Nucleus accumbens (tissue), 56 donors: Measurements from ENCODE around the gene SPTBN2.
A peak's percentile ranks its signal among the peaks of the same experiment; 100 is the strongest.
"Not testable (repeated sequence)": the region's sequence is repeated elsewhere in the genome, so short reads cannot be mapped to it uniquely, and the experiment has no call there.

ENCODE experiments used
- DNase-seq, 56 donors: peaks; one replicate each; lab custom pipeline; 2025; lab: John Stamatoyannopoulos, UW

Gene SPTBN2

DNA sequence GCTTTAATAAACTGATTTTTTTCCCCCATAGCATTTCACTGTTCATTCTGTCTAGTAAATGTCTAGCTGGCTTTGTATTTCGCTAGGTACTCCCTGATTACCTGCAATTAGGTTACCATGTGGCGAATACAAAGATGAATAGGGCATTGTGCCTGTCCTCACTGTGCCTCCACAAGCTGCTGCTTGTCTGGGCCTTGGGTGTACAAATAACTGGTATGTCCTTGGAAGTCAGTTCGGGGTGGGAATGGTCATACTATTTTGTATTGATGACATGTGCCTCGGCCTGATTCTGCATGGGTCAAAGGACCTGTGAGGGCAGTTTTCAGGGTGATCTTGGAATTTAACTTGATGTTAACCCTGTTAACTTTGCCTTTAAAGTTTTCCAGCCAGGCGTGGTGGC, 79.1 kb downstream of the SPTBN2 start:
- DNase-seq: no peak

DNA sequence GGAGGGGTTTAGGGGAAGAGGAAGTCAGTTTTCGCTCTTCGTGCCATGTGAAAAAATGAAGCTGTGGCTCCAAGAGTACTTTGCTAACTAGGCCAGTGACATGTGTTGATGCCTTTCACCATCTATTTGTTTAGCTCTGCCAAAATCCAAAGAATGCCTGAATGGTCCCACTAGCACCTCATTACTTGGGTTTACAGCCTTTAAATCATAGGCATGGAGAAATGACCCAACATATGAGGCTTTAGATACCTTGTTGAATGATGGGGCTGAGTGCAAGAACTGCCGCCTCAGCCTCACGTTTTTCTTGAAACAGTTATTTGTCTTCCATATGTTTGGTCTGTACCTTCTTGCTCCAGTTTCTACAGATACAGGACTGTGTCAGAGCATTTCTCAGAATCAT, 82.2 kb downstream of the SPTBN2 start:
- no peak for DNase-seq

DNA sequence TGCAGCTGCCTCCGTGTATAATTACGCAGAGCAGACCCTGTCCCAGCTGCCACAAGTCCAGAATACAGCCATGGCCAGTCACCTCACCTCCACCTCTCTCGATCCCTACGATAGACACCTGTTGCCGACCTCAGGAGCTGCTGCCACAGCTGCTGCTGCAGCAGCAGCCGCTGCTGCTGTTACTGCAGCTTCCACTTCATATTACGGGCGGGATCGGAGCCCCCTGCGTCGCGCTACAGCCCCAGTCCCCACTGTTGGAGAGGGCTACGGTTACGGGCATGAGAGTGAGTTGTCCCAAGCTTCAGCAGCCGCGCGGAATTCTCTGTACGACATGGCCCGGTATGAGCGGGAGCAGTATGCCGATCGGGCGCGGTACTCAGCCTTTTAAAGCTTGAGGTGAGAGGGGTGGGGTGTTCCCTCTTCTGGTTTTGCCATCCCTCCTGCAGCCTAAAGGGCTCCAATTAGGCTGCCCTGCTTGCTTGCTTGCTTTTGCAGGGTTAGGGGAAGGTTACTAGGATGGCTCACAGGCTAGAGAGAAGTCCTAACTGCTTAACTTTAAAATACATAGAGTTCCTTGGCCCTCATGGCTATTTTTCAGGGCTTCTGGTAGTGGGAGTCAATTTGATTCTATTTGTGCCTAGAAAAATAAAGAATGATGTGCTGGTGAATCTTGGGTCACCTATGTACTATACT, 85.1 kb downstream of the SPTBN2 start:
- no peak for DNase-seq

DNA sequence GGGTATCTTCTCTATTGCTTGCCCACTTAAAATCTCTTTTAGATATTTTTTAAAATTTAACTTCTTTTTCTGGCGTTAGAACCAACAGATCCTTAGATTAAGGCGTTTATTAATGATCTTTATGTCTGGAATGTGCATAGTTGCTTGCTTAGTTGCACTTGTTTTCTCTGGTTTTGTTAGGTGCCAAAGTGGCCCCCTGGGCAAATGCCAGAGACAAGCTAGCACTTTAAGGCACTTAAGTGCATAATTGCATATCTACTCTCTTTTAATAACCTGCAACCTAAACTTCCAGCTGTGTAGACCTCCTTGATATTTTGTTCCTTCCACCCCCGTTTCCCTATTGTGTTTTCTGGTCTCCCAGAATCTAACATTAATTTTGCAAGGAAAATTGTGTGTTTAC, 87.2 kb downstream of the SPTBN2 start:
- DNase-seq: no peak

DNA sequence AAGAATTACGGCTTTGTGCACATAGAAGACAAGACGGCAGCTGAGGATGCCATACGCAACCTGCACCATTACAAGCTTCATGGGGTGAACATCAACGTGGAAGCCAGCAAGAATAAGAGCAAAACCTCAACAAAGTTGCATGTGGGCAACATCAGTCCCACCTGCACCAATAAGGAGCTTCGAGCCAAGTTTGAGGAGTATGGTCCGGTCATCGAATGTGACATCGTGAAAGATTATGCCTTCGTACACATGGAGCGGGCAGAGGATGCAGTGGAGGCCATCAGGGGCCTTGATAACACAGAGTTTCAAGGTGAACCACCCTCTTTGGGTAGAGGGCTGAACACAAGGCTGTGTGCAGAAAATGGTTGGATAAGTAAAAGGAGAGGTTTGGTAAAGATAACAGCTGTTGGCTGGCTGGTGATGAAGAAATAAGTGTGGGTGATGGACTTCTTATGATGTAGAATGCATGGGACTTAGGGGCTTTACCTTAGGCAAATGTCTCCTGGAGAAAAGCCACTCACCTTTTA, 89.1 kb downstream of the SPTBN2 start:
- DNase-seq: not testable (repeated sequence)

DNA sequence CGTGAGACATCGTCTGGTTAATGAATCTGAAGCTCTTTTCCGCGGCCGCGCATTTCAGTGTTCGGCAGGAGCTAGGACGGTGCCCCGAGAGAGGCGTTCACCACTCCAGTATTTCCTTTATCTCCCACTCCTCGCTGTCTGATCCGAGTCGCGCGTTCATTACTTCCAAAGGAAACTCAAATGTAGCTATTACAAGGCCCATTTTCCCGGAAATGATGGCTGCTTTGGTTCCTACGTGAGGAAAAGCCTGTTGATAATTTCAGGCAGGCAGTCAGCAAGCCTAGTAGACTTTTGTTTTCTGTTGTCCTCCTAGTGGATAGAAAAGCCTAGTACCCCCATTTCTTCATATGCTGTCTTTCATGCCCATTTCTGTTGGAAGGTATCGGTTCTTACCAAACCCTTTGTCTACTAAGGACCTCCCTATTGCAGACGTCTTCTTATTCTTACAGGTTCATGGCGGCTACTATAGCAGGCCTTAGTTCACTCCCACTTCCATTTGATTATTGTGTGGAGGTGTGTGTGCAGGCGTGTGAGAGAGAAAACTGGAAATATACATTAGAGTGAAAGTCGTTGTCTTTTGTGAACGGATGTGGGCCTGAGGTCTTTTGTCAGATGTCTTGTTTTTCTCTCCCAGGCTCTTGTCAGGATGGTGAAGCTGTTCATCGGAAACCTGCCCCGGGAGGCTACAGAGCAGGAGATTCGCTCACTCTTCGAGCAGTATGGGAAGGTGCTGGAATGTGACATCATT, 89.8 kb downstream of the SPTBN2 start:
- peak in 9 of 56 donors; percentile 36 to 70 (median 53) for DNase-seq

DNA sequence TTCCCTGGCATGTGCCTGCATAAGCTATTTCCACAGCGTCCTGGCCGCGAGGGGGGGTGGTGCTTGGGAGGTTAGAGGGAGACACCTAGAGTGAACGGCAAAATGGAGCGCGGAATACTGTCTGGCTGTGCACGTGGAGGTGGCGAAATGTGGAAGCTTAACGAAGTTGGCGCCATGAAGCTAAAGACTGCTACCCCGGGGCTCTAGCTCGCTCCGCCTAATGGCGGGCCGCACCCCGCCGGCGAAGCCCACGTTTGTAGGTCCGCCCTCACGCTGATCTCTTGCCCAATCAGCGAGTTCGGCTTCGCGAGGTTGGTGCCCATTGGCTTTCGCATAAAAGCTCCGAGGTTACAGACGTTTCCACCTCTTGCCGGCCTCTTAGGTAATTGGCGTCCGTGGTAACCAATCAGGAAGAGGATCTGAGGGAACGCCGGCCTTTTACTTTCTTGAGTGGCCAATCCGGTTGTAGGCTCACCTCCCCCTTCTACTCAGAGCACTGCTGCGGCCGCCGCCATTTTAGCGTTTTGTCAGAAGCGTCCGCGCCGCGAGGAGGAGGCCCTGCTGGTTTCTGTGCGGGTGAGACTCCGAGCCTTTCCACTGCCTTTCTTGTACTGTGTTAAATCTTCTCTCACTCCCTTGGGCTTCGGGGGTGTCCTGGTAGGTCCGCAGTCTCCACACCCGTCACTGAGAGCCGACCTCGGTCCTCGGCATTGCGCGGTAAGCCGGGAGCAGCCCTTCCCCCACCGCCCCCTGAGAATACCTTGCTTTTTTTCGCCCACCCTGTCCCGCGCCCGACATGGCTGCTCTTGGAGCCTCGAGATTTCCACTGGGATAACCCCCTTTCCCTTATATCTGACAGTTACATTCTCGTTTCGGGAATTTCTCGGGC, 90.6 kb downstream of the SPTBN2 start, which contains the start of gene RBM4:
RBM4 (plus strand) TSS at position 527 of the 889 bp plus-strand sequence. CDS start 1,009 bp downstream, outside the sequence.
- DNase-seq: peak; percentile 86 to 100 (median 98)

DNA sequence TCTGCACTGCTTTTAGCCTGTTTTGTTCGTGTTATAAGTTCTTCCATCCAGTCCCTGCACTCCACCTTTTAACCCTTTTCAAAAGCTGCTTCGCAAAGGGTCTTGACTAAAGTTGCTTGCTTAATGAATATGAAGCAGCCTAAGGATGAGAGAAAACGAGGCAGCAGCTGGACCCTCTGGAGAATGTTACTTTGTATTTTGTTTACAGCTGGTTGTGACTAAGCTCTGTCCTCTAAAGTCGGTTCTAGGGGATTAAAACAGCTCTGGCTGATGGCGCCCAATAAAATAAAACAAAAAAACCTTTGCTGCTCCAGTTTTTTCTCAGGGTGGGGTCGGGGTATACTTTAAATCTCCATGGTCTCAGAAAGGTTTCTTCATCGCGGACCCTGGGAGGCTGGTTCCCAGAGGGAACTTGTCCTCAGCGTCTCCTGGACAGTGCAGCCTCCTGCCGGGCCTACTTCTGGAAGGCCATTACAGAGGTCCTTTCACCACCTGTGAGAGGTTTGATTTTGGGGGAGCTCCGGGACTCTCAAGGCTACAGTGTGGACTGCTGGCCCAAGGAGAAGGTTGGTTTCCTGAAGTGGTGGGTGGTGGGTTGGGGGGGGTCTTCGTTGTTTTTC, 91.3 kb downstream of the SPTBN2 start:
- DNase-seq: no peak

DNA sequence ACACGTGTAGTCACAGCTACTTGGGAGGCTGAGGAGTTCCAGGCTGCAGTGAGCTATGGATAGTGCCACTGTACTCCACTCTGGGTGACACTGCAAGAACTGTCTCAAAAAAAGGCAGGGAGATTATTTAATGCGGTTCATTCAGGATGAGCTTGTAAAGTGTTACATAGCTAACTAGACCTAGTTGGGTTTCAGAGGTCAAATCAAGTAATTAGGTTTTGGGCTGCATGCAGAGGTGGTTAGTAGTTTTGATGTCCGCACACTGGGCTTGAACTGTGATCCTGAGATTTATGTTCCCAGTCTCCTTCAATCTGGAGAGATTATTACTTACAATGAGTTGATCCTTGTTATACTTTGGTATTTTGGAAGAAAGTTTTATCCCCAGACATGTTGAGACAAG, 92.6 kb downstream of the SPTBN2 start:
- no peak for DNase-seq
